DOHH2 (cell line): ENCODE data around the gene MBD5.

Experiments
- H3F3A ChIP-seq: fragments of 200-600 bp; sonication (generic), shearing (Covaris generic); 2 replicates; pipeline ENCODE4 v1.6.0; 2016; ENCODE audit warnings: antibody characterized with exemption, mild to moderate bottlenecking; ENCODE audit not compliant: control insufficient read depth, insufficient read depth
- H3K27ac ChIP-seq: fragments of 200-600 bp; sonication (generic); 2 replicates; pipeline ENCODE4 v1.5.1; 2014; ENCODE audit warnings: low read depth, mild to moderate bottlenecking, low read length, moderate library complexity
- H3K27me3 ChIP-seq: fragments of 200-600 bp; sonication (generic); 2 replicates; pipeline ENCODE4 v1.6.1; 2014; ENCODE audit warnings: mild to moderate bottlenecking, low read length, mixed read lengths; ENCODE audit not compliant: control insufficient read depth
- H3K36me3 ChIP-seq: fragments of 200-600 bp; sonication (generic); 2 replicates; pipeline ENCODE4 v1.6.1; 2014; ENCODE audit warnings: mild to moderate bottlenecking, low read length, moderate library complexity, mixed read lengths; ENCODE audit not compliant: control insufficient read depth
- H3K4me1 ChIP-seq: fragments of 200-600 bp; sonication (generic); 2 replicates; pipeline ENCODE4 v1.6.1; 2014; ENCODE audit warnings: mild to moderate bottlenecking, low read length, mixed read lengths; ENCODE audit not compliant: control insufficient read depth
- H3K4me2 ChIP-seq: fragments of 200-600 bp; sonication (generic); 2 replicates; pipeline ENCODE4 v1.6.0; 2014; ENCODE audit warnings: mild to moderate bottlenecking, low read length, moderate library complexity
- H3K4me3 ChIP-seq: fragments of 200-600 bp; sonication (generic); 2 replicates; pipeline ENCODE4 v1.5.1; 2014; ENCODE audit warnings: mild to moderate bottlenecking, low read length, mixed read lengths
- H3K79me2 ChIP-seq: fragments of 200-600 bp; sonication (generic); 2 replicates; pipeline ENCODE4 v1.6.1; 2014; ENCODE audit warnings: mild to moderate bottlenecking, low read length, mixed read lengths; ENCODE audit not compliant: control insufficient read depth
- H3K9me2 ChIP-seq: fragments of 200-600 bp; sonication (generic); replicated peaks from 2 replicates; pipeline ENCODE4 v1.6.1; 2014; ENCODE audit warnings: mild to moderate bottlenecking, low read length, mixed read lengths; ENCODE audit not compliant: control insufficient read depth
- H3K9me3 ChIP-seq: fragments of 200-600 bp; sonication (generic); 2 replicates; pipeline ENCODE4 v1.6.1; 2014; ENCODE audit warnings: antibody characterized with exemption, low read length, mixed read lengths; ENCODE audit not compliant: control insufficient read depth, insufficient read depth
- H4K20me1 ChIP-seq: fragments of 200-600 bp; sonication (generic); 2 replicates; pipeline ENCODE4 v1.6.0; 2014; ENCODE audit warnings: low read depth, mild to moderate bottlenecking, antibody characterized with exemption, low read length, moderate library complexity; ENCODE audit not compliant: control insufficient read depth, insufficient read depth
- EZH2phosphoT487 ChIP-seq: fragments of 200-600 bp; sonication (generic); IDR thresholded peaks from 2 replicates; pipeline ENCODE4 v1.6.1; 2017; ENCODE audit warnings: borderline replicate concordance, mild to moderate bottlenecking, antibody characterized with exemption, low read length, moderate library complexity, mixed read lengths
- TF ChIP-seq, protein P1 (sequence below): fragments of 200-600 bp; sonication (generic); IDR thresholded peaks from one replicate; pipeline ENCODE4 v1.5.1; 2014; ENCODE audit warnings: antibody characterized with exemption, mild to moderate bottlenecking, low read depth, low read length; ENCODE audit not compliant: poor library complexity, severe bottlenecking

Gene MBD5

DNA sequence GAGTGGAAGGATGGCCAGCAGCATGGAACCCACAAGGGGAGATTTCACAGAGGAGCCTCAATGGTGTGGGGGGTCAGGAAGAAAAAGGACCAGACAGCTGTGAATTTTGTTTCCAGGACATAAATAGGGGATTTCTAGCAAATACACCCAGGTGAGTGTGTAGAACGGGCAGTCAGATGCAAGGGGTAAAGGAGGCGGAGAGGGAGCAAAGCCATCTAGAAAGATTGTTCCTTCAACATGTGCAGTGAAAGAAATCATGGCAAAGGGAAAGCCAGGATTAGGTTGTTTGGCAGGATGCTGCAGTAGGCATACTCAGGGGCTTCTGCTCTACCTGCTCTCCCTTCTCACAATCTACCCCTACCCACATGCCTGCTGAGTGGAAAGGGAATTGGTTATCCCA lies 504.2 kb downstream of the MBD5 start:
- Histone ChIP-seq H3K9me3 (no peaks in the 10 kb centered on the region), H3K27me3 (peaks cover 5% of the 10 kb centered on the region; the same call in 1 of the 2 replicates), H3K9me2 (no peaks in the 10 kb centered on the region), H3K79me2 (no peaks in the 10 kb centered on the region), H3F3A (no peaks in the 10 kb centered on the region), H4K20me1 (no peaks in the 10 kb centered on the region), H3K36me3 (no peaks in the 10 kb centered on the region), H3K27ac (no peak overlapping the region), H3K4me1 (no peaks in the 10 kb centered on the region), H3K4me3 (no peak overlapping the region), H3K4me2 (no peak overlapping the region)
- TF ChIP-seq, protein P1, sequence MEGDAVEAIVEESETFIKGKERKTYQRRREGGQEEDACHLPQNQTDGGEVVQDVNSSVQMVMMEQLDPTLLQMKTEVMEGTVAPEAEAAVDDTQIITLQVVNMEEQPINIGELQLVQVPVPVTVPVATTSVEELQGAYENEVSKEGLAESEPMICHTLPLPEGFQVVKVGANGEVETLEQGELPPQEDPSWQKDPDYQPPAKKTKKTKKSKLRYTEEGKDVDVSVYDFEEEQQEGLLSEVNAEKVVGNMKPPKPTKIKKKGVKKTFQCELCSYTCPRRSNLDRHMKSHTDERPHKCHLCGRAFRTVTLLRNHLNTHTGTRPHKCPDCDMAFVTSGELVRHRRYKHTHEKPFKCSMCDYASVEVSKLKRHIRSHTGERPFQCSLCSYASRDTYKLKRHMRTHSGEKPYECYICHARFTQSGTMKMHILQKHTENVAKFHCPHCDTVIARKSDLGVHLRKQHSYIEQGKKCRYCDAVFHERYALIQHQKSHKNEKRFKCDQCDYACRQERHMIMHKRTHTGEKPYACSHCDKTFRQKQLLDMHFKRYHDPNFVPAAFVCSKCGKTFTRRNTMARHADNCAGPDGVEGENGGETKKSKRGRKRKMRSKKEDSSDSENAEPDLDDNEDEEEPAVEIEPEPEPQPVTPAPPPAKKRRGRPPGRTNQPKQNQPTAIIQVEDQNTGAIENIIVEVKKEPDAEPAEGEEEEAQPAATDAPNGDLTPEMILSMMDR = no peak
- no peak for TF ChIP-seq EZH2phosphoT487

DNA sequence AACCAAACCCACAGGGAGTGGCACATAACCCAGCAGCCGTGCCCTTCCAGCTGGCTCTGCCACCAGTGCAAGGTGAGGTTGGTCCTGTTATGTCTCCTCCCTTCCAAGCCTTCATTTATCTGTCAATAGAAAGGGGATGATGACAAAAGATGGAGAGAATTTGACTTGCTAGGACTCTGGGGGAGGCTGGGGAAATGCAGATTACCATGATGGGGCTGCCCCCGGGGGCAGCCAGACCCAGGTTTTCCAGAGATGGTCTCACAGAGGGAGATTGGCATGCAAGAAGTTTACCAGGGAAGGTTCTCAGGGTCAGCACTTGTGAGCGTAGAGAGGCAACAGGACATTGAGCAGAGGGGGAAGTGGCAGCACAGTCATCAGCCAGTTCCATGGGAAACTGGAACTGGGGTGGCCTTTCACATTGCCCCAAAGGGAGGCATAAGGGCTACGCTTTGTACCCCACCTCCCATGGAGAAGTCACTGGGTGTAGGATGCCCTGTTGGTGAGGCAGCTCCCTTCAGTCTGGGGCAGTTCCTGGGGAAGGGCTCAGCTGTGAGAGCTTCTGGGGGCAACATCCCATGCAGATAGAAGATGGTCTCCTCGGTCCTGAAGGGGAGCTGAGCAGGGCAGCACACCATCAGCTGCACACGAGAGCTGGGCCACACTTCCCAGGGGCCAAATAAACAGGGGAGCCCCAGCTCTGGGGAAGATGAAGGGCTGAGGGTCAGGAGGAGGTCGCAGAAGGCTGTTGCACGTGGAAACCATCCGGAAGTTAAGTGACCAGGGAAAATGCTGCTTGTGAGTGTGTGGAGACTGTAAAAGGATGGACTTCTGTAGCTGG lies 505.8 kb downstream of the MBD5 start:
- H3K27ac ChIP-seq = no peak overlapping the region
- H3F3A ChIP-seq = no peaks in the 10 kb centered on the region
- no peak overlapping the region for H3K4me3 ChIP-seq
- H3K4me1 ChIP-seq = no peaks in the 10 kb centered on the region
- H3K4me2 ChIP-seq = no peak overlapping the region
- no peaks in the 10 kb centered on the region for H3K36me3 ChIP-seq
- no peaks in the 10 kb centered on the region for H3K79me2 ChIP-seq
- TF ChIP-seq EZH2phosphoT487 = no peak
- TF ChIP-seq, protein P1 = no peak
- peaks cover 5% of the 10 kb centered on the region; the same call in 1 of the 2 replicates for H3K27me3 ChIP-seq
- no peaks in the 10 kb centered on the region for H3K9me2 ChIP-seq
- H4K20me1 ChIP-seq = no peaks in the 10 kb centered on the region
- H3K9me3 ChIP-seq = no peaks in the 10 kb centered on the region

DNA sequence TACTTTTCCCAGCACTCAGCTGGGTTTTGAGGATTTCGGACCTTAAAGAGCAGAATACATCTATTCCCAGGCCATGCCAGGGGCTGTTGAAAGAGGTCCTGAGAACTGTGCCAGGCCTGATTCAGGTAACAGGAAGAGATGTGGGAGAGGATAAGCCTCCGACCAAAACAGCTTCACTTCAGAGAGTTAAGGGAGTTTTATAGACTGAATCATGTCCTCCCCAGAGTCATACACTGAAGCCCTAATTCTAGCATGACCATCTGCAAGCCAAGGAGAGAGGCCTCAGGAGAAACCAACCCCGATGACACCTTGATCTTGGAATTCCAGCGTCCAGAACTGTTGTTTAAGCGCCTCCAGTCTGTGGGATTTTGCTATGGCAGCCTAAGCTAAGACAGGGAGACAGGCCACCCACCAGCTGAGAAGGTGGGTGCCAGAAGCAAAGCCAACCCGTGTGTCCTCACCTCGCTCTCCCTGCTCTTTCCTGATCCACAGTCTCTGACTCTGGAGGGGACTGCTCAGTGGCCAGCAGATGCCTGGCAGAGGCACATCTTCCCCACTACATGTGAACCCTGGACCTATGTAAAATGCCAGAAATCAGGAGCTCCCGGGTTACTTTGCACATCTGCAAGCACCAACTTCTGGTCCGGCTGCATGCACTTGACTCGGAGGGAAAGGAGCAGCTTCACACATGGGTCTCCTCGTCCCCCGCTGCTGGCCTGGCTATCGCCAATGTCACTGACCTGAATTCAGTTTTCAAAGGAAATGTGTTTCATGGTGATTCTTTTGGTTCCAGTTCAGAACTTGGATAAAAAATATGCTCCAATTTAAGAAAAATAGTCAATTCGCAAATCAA lies 506.8 kb downstream of the MBD5 start:
- TF ChIP-seq EZH2phosphoT487 = no peak
- TF ChIP-seq, protein P1 = no peak
- no peaks in the 10 kb centered on the region for H3K79me2 ChIP-seq
- peaks cover 5% of the 10 kb centered on the region; the same call in 1 of the 2 replicates for H3K27me3 ChIP-seq
- H3K27ac ChIP-seq = no peak overlapping the region
- no peaks in the 10 kb centered on the region for H3K9me3 ChIP-seq
- H3K36me3 ChIP-seq = no peaks in the 10 kb centered on the region
- no peak overlapping the region for H3K4me2 ChIP-seq
- H3K4me3 ChIP-seq = no peak overlapping the region
- H3K4me1 ChIP-seq = no peaks in the 10 kb centered on the region
- H3F3A ChIP-seq = no peaks in the 10 kb centered on the region
- H4K20me1 ChIP-seq = no peaks in the 10 kb centered on the region
- no peaks in the 10 kb centered on the region for H3K9me2 ChIP-seq
